HG02970 (cell line): ENCODE measurements around the gene KCNG2.

Experiments
- ATAC-seq: cut with Tn5 transposase; IDR thresholded peaks from one replicate; pipeline ENCODE4 v1.9.1; 2021; ENCODE audit warnings: mild to moderate bottlenecking, moderate library complexity, moderate number of reproducible peaks; ENCODE audit not compliant: unreplicated experiment, low FRiP score

KCNG2 gene

DNA sequence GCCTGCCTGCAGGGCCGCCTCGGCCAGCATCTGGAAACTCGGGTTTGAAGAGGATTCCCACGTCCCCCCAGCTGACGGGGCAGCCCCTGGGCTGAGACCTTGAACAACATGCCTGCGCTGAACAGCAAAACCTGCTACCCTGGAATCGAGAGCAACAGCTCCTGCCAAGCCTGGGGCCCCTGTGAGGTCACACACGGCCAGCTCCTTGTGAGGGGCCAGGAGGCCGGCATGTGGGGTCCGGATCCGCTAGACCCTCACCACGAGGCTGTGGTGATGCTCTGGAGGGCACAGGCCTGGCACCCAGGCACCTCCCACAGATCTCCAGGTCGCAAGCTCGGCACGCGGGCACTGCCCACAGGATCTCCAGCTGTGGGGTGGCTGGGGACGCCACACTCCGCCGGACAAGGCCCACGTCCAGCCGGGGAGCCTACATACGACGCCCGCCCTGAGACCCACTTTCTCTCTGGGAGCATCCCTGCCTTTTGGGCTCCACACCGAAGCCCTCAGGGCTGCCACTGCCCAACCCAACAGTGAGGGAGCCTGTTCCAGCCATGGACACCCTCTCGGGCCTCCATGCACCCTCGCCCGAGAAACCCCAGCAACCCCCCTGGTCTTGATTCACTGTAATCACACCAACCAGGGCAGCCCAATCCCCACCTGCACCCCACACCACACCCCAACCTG is 119.6 kb downstream of the KCNG2 start:
- no peak for ATAC-seq

DNA sequence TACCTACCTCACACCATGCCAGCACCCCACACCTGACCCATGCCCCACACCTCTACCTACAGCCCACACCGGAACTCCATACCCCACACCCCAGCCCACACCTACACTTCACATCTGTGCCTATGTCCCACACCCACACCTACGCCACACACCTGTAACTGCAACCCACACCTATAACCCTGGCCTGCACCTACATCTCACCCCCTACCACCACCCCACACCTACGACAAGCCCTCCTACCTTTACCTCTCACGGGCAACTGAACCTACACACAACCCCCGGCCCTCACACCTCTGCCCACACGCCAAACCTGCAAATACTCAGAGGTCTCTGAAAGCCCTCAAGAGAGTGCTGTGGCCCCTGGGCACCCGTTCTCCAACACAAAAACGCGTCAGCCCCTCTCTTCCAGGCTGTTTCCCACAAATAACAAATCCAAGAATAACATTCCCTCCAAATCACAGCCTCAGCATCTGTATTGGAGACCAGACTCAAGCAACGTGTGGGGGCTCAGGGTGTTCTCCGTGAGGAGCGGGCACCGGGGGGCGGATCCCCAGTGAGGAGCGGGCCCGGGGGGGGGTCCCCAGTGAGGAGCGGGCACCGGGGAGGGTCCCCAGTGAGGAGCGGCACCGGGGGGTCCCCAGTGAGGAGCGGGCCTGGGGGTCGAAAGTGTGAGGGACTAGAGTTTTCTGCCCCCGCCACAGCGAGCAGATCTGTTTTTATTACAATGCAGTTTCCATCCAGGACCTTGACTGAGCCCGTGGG is 120.3 kb downstream of the KCNG2 start:
- no peak for ATAC-seq

DNA sequence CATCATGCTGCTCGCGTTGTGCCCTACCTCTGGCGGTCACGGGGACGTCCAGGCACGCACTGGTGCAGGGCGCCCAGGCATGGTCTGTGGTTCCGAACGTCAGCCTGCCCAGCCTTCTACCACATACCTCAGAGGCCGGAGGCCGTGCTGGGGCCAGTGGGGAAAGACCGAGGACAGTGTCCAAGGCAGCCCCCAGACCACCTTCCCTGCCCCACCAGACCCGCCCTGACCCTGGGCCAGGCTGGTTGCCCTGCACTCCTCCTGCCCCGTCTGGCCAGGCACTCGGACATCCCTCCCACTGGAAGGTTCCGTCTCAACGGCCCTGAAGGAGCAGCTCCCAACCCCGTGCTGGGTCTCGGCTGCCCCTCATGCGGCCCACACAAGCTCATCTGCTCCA is 120.9 kb downstream of the KCNG2 start:
- no peak for ATAC-seq

- no peak for ATAC-seq
These were observed 121.4 kb downstream of the KCNG2 start for GRCh38 chr18:79919089-79919488.

- ATAC-seq, result no peak
These were observed 124.5 kb downstream of the KCNG2 start for GRCh38 chr18:79921984-79922965.

DNA sequence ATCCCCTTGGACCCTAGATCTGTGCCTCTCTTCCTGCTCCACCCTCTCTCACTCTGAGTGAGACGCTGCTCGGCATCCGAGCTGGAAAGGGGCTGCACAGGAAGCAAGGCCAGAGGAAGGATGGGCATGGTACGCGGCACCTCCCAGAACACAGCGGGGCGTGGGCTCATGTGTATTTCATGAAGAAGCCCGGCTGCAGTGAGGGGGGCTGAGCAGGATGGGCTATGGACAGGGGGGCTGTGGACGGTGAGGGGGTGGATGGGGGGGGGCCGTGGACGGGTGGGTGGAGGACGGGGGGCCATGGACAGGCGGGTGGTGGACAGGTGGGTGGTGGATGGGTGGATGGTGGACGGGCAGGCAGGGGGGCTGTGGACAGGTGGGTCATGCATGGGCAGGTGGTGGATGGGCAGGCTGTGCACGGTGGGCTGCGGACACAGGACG is 125.3 kb downstream of the KCNG2 start:
- ATAC-seq, result no peak

GRCh38 chr18:79923896-79924585 is 126.3 kb downstream of the KCNG2 start:
- no peak for ATAC-seq

DNA sequence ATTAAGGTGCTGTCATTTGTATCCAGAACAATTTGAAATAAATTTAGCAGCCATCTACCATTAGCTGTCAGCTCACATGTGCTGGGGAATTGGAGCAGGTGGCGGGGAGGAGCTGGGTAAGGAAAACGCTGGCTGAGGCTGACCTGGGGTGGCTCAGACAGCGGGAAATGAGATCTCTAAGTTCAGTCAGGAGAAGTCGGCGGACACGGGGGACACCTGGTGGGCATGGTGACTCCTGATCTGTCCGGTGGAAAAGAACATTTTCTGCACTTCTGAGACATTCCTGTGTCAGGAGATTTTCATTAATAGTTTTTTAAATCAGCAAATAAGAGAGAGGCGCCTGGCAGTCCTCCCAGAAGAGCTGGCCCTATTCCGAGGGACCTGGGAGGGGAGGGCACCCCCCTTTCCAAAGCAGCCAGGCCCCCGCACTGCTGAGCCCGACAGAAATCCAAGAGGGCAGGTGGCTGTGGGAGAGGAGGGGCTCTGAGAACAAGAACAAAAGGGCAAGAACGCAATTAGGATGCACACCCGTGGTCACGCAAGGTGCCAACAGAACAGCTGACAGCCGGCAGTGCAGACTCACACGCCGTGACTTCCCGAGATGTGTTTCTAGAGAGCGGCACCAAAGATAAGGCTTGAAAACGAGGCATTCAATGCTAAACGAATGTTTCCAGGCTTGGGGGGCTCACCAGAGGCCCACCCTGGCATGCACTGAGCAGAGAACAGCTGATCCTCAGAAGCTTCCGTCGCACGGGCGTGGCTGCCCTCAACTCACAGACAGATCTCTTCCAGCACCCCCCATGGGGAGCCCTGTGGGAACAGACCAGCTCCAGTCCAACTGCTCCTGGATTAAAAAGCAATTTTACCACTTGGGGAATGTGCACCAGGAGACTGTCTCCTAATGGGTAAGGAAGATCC is 127.3 kb downstream of the KCNG2 start:
- no peak for ATAC-seq

- ATAC-seq, result no peak
These were observed 128.6 kb downstream of the KCNG2 start for GRCh38 chr18:79926306-79926705.

DNA sequence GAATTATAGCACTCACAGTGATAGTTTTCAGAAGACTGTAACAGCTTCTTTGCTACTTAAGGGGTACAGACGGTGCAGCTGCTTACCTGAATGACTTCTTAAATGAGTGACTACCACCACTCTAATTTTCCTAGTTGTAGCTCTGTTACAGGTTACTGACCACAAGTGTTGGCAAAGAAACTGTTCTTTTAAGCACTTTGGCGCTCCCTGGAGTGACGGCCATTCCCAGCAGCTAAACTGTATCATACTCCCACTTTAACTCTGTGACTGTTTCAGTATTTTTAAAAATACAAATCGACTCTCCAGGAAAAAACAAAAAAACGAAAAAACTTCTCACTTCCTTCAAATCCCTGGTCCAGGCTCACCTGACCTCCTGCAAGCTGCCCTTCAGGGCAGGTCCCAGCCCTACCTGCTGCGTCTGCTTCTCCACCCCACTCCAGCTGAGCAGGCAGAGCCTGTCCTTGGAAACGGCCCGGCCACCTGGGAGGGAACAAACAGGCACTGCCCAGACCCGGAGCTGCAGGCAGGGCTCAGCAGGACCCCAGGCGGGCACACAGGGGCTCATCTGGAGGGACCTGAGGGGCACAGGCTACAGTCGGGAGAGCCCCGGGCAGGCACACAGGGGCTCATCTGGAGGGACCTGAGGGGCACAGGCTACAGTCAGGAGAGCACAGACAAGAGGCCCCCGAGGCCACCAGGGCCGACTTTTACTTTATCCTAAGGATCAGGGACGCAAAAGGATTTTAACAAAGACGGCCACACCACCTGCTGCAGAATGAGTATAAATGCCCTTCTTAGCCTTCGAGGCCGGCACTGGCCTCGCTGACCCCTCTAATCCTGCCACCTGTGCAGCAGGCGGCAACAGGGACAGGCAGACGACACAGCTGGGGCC is 129.2 kb downstream of the KCNG2 start:
- no peak for ATAC-seq

- no peak for ATAC-seq
These were observed 130.1 kb downstream of the KCNG2 start for GRCh38 chr18:79927607-79928562.

- no peak for ATAC-seq
These were observed 130.8 kb downstream of the KCNG2 start for GRCh38 chr18:79928563-79928960.

GRCh38 chr18:79930020-79930642 is 132.4 kb downstream of the KCNG2 start:
- no peak for ATAC-seq

DNA sequence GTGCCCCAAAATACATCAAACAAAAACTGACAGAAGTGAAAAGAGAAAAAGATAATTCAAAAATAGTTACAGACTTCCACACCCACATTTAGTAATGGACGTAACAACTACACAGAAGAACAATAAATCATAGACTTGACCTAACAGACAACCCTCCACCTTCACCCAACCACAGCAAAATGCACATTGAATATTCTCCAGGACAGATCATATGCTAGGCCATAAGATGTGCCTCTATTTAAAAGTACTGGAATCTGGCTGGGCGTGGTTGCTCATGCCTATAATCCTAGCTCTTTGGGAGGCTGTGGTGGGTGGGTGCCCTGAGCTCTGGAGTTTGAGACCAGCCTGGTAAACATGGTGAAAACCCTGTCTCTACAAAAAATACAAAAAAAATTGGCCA is 133.7 kb downstream of the KCNG2 start:
- no peak for ATAC-seq

DNA sequence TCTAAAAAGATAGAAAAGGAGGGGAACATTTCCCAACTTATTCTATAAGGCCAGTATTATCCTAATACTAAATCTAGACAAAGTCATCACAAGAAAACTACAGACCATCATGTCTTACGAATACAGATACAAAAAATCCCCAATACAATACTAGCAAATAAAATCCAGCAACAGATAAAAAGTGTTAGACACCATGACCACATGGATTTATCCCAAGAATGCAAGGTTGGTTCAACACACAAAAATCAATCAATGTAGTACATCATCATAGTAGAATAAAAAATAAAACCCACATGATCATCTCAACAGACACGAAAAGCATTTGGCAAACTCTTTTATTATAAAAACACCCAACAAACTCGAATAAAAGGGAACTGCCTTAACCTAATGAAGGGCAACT is 135.2 kb downstream of the KCNG2 start:
- no peak for ATAC-seq

DNA sequence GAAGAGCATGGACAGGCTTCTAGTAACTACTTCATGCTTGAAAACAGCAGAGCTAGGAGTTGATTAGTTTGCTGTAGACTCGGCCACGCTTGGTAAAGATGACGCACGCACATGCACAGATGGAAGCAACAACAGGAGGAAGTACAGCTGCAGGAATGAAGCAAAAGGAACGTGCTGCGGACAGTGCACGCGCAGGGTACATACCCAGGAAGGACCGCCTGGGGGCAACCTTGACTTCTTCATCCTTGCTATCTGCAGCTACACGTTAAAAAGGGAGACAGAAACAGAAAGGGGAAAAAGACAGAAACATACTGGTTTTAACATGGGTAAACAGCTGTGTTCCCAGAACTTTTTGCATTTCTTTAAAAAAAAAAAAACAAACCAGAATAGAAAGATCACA is 136.0 kb downstream of the KCNG2 start:
- no peak for ATAC-seq
